ENCODE data around the gene MAPK11.
A peak's percentile ranks its signal among the peaks of the same experiment; 100 is the strongest.

MAPK11 gene

GRCh38 chr22:50245214-50246072 is 24.7 kb downstream of the MAPK11 start:
- TF ChIP-seq EZH2 (IDR thresholded peaks at IDR 0.05; ENCODE audit: borderline replicate concordance, low read depth, low read length, severe bottlenecking) (no peak), CTCF (IDR thresholded peaks at IDR 0.05; ENCODE audit: borderline replicate concordance, extremely low read depth, low read length, poor library complexity, severe bottlenecking) (no peak)
- H3K27ac ChIP-seq (ENCODE audit: low read length), result peak overlapping the region; percentile 98
- peaks cover 56% of the 10 kb centered on the region for H4K20me1 ChIP-seq (ENCODE audit: insufficient read depth, low read length)
- H3K27me3 ChIP-seq (ENCODE audit: insufficient read depth, low read length, poor library complexity), result no peaks in the 10 kb centered on the region
- H3K9me3 ChIP-seq (ENCODE audit: insufficient read depth, low read length, severe bottlenecking), result no peaks in the 10 kb centered on the region
- DNase-seq (no peak), ATAC-seq (ENCODE audit: insufficient read depth, low read depth) (peak; percentile 49)
- H3K4me2 ChIP-seq (ENCODE audit: insufficient read depth, low read length), result peak overlapping the region; percentile 98
- peaks cover 80% of the 10 kb centered on the region for H3K79me2 ChIP-seq (ENCODE audit: insufficient read depth, low read length)
- H3K4me1 ChIP-seq (ENCODE audit: insufficient read depth, low read length), result peaks cover 65% of the 10 kb centered on the region
- H3K36me3 ChIP-seq (ENCODE audit: insufficient read depth, low read length), result peaks cover 45% of the 10 kb centered on the region
- H2AFZ ChIP-seq (ENCODE audit: low read depth, low read length), result peak overlapping the region; percentile 93
- peak overlapping the region; percentile 87 for H3K9ac ChIP-seq (ENCODE audit: low read depth, low read length)
- peak overlapping the region; percentile 97 to 99 for H3K4me3 ChIP-seq (ENCODE audit: low read depth in 1 of 2, low read length in 2 of 2)

- peaks cover 45% of the 10 kb centered on the region for H3K36me3 ChIP-seq (ENCODE audit: insufficient read depth, low read length)
- no peaks in the 10 kb centered on the region for H3K27me3 ChIP-seq (ENCODE audit: insufficient read depth, low read length, poor library complexity)
- TF ChIP-seq CTCF (IDR thresholded peaks at IDR 0.05; ENCODE audit: borderline replicate concordance, extremely low read depth, low read length, poor library complexity, severe bottlenecking) (peak; percentile 33), EZH2 (IDR thresholded peaks at IDR 0.05; ENCODE audit: borderline replicate concordance, low read depth, low read length, severe bottlenecking) (no peak)
- ATAC-seq (ENCODE audit: insufficient read depth, low read depth) (peak; percentile 82), DNase-seq (peak; percentile 89)
- H3K9me3 ChIP-seq (ENCODE audit: insufficient read depth, low read length, severe bottlenecking), result no peaks in the 10 kb centered on the region
- peaks cover 58% of the 10 kb centered on the region for H3K4me1 ChIP-seq (ENCODE audit: insufficient read depth, low read length)
- peak within 1 kb of the TSS; percentile 98 for H3K4me2 ChIP-seq (ENCODE audit: insufficient read depth, low read length)
- H2AFZ ChIP-seq (ENCODE audit: low read depth, low read length), result peak within 1 kb of the TSS; percentile 93
- H3K79me2 ChIP-seq (ENCODE audit: insufficient read depth, low read length), result peaks cover 80% of the 10 kb centered on the region
- H3K27ac ChIP-seq (ENCODE audit: low read length), result peak within 1 kb of the TSS; percentile 98
- peak within 1 kb of the TSS; percentile 87 for H3K9ac ChIP-seq (ENCODE audit: low read depth, low read length)
- peaks cover 56% of the 10 kb centered on the region for H4K20me1 ChIP-seq (ENCODE audit: insufficient read depth, low read length)
- peak within 1 kb of the TSS; percentile 97 to 99 for H3K4me3 ChIP-seq (ENCODE audit: low read depth in 1 of 2, low read length in 2 of 2)
Observed at GRCh38 chr22:50244420-50245213, 25.6 kb downstream of the MAPK11 start, which contains the start of gene TUBGCP6. TUBGCP6 (minus strand) TSS chr22:50245023; CDS start chr22:50244459, 564 bp downstream.

- H4K20me1 ChIP-seq (ENCODE audit: insufficient read depth, low read length), result peaks cover 58% of the 10 kb centered on the region
- TF ChIP-seq CTCF (IDR thresholded peaks at IDR 0.05; ENCODE audit: borderline replicate concordance, extremely low read depth, low read length, poor library complexity, severe bottlenecking), result no peak
- no peak for TF ChIP-seq EZH2 (IDR thresholded peaks at IDR 0.05; ENCODE audit: borderline replicate concordance, low read depth, low read length, severe bottlenecking)
- H3K4me1 ChIP-seq (ENCODE audit: insufficient read depth, low read length), result peaks cover 55% of the 10 kb centered on the region
- peak overlapping the region; percentile 98 for H3K27ac ChIP-seq (ENCODE audit: low read length)
- peaks cover 81% of the 10 kb centered on the region for H3K79me2 ChIP-seq (ENCODE audit: insufficient read depth, low read length)
- peak overlapping the region; percentile 98 for H3K4me2 ChIP-seq (ENCODE audit: insufficient read depth, low read length)
- H3K36me3 ChIP-seq (ENCODE audit: insufficient read depth, low read length), result peaks cover 48% of the 10 kb centered on the region
- peak overlapping the region; percentile 93 for H2AFZ ChIP-seq (ENCODE audit: low read depth, low read length)
- ATAC-seq (ENCODE audit: insufficient read depth, low read depth) (no peak; the same call in 2 of the 3 replicates), DNase-seq (peak; percentile 22)
- H3K9ac ChIP-seq (ENCODE audit: low read depth, low read length), result peak overlapping the region; percentile 87
- H3K9me3 ChIP-seq (ENCODE audit: insufficient read depth, low read length, severe bottlenecking), result no peaks in the 10 kb centered on the region
- H3K4me3 ChIP-seq (ENCODE audit: low read depth in 1 of 2, low read length in 2 of 2), result peak overlapping the region; percentile 97 to 99
- H3K27me3 ChIP-seq (ENCODE audit: insufficient read depth, low read length, poor library complexity), result no peaks in the 10 kb centered on the region
Observed at GRCh38 chr22:50243685-50244419, 26.3 kb downstream of the MAPK11 start.

Measured in DND-41 (cell line).